ENCODE measurements around the gene C9orf153.

DNA sequence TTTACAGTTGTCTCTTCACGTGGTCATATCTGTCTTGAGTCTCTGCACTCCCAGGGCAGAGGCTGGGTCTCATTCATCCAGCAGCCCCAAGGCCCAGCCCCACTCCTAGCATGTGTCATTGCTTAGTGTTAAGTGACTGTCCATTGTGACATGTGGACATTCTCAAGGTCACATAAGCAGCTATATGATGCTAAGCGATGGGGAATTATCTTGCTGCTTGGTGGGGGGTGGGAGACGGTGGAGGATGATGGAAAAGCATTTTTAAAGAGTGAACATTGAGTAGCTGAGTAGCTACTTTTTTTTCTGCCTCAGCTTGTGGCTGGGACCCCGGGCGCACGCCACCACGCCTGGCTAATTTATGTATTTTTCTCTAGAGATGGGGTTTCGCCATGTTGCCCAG lies at the start of gene C9orf153:
- TF ChIP-seq, protein P1, sequence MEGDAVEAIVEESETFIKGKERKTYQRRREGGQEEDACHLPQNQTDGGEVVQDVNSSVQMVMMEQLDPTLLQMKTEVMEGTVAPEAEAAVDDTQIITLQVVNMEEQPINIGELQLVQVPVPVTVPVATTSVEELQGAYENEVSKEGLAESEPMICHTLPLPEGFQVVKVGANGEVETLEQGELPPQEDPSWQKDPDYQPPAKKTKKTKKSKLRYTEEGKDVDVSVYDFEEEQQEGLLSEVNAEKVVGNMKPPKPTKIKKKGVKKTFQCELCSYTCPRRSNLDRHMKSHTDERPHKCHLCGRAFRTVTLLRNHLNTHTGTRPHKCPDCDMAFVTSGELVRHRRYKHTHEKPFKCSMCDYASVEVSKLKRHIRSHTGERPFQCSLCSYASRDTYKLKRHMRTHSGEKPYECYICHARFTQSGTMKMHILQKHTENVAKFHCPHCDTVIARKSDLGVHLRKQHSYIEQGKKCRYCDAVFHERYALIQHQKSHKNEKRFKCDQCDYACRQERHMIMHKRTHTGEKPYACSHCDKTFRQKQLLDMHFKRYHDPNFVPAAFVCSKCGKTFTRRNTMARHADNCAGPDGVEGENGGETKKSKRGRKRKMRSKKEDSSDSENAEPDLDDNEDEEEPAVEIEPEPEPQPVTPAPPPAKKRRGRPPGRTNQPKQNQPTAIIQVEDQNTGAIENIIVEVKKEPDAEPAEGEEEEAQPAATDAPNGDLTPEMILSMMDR (IDR thresholded peaks at IDR 0.05) = no peak
- TF ChIP-seq POLR2A (IDR thresholded peaks at IDR 0.05) = no peak

All from heart left ventricle (tissue), 13 donors.